Measurements from ENCODE around the gene BCL7B. TPM values are rescaled to one million over a fixed set of nuclear protein-coding genes. Genes with fewer than 3 reads are reported as not detected.
"Not testable (repeated sequence)": the region's sequence is repeated elsewhere in the genome, so short reads cannot be mapped to it uniquely, and the experiment has no call there.

The BCL7B gene
- 65.3 TPM for polyA plus RNA-seq (2012; ENCODE audit: insufficient read depth, insufficient read length)

GRCh38 chr7:73557397-73558257, at the start of gene BCL7B:
BCL7B (minus strand) TSS chr7:73557690; CDS start chr7:73557578, 112 bp downstream.
- peak; percentile 57 for DNase-seq (ENCODE audit: low read depth, low spot score)
- peak within 1 kb of the TSS; percentile 93 for H3K4me3 ChIP-seq (ENCODE audit: low read length)

- no peak overlapping the region for H3K4me3 ChIP-seq (ENCODE audit: low read length)
- DNase-seq (ENCODE audit: low read depth, low spot score), result no peak
Measured at GRCh38 chr7:73605601-73606220, 48.2 kb upstream of the BCL7B start.

- no peak overlapping the region for H3K4me3 ChIP-seq (ENCODE audit: low read length)
- no peak for DNase-seq (ENCODE audit: low read depth, low spot score)
Measured at GRCh38 chr7:73602721-73603651, 45.5 kb upstream of the BCL7B start.

- DNase-seq (ENCODE audit: low read depth, low spot score), result no peak
- no peak overlapping the region for H3K4me3 ChIP-seq (ENCODE audit: low read length)
Measured at GRCh38 chr7:73599916-73600315, 42.4 kb upstream of the BCL7B start.

- DNase-seq (ENCODE audit: low read depth, low spot score), result no peak
- no peak overlapping the region for H3K4me3 ChIP-seq (ENCODE audit: low read length)
Measured at GRCh38 chr7:73599151-73599882, 41.8 kb upstream of the BCL7B start.

GRCh38 chr7:73597978-73598782, 40.7 kb upstream of the BCL7B start:
- H3K4me3 ChIP-seq (ENCODE audit: low read length), result no peak overlapping the region
- DNase-seq (ENCODE audit: low read depth, low spot score), result no peak

GRCh38 chr7:73596191-73597065, 38.9 kb upstream of the BCL7B start:
- H3K4me3 ChIP-seq (ENCODE audit: low read length), result no peak overlapping the region
- DNase-seq (ENCODE audit: low read depth, low spot score), result no peak

GRCh38 chr7:73595358-73595757, 37.9 kb upstream of the BCL7B start:
- no peak overlapping the region for H3K4me3 ChIP-seq (ENCODE audit: low read length)
- no peak for DNase-seq (ENCODE audit: low read depth, low spot score)

GRCh38 chr7:73593207-73594045, 35.9 kb upstream of the BCL7B start:
- no peak for DNase-seq (ENCODE audit: low read depth, low spot score)
- no peak overlapping the region for H3K4me3 ChIP-seq (ENCODE audit: low read length)

GRCh38 chr7:73586911-73587310, 29.4 kb upstream of the BCL7B start:
- DNase-seq (ENCODE audit: low read depth, low spot score), result no peak
- H3K4me3 ChIP-seq (ENCODE audit: low read length), result no peak overlapping the region

- DNase-seq (ENCODE audit: low read depth, low spot score), result no peak
- H3K4me3 ChIP-seq (ENCODE audit: low read length), result no peak overlapping the region
Measured at GRCh38 chr7:73585196-73585595, 27.7 kb upstream of the BCL7B start.

- DNase-seq (ENCODE audit: low read depth, low spot score), result no peak
- no peak overlapping the region for H3K4me3 ChIP-seq (ENCODE audit: low read length)
Measured at GRCh38 chr7:73582664-73583202, 25.2 kb upstream of the BCL7B start.

GRCh38 chr7:73581006-73581405, 23.5 kb upstream of the BCL7B start:
- DNase-seq (ENCODE audit: low read depth, low spot score); H3K4me3 ChIP-seq (ENCODE audit: low read length): not testable (repeated sequence)

- DNase-seq (ENCODE audit: low read depth, low spot score), result peak; percentile 97
- peak within 1 kb of the TSS; percentile 75 for H3K4me3 ChIP-seq (ENCODE audit: low read length)
Measured at GRCh38 chr7:73578342-73579128, 21.0 kb upstream of the BCL7B start, which contains the start of gene TBL2. TBL2 (minus strand) TSS chr7:73578579; CDS start chr7:73578549, 30 bp downstream.

- no peak for DNase-seq (ENCODE audit: low read depth, low spot score)
- peak overlapping the region; percentile 75 for H3K4me3 ChIP-seq (ENCODE audit: low read length)
Measured at GRCh38 chr7:73577627-73578341, 20.3 kb upstream of the BCL7B start.

All from Jurkat, Clone E6-1 (cell line).